Ascending aorta (tissue), 2 donors: ENCODE measurements around the gene RNF217. TPM values are rescaled to one million over a fixed set of nuclear protein-coding genes. Genes with fewer than 3 reads are reported as not detected.
"Not testable (repeated sequence)": the region's sequence is repeated elsewhere in the genome, so short reads cannot be mapped to it uniquely, and the experiment has no call there.

ENCODE experiments used
- DNase-seq, 2 donors: peaks; one replicate each; pipeline ENCODE4 v3.0.0-alpha.2; 2019; ENCODE audit warnings: low spot score in 2 of 2
- H3K27ac ChIP-seq, 2 donors: fragments of 200-600 bp; sonication (generic); one replicate each; pipeline ENCODE4 v1.5.1; 2016 to 2017; ENCODE audit warnings: mild to moderate bottlenecking in 1 of 2
- H3K27me3 ChIP-seq: fragments of 200-600 bp; sonication (generic); one replicate; pipeline ENCODE4 v1.5.1; 2017
- H3K36me3 ChIP-seq, 2 donors: fragments of 200-600 bp; sonication (generic); one replicate each; pipeline ENCODE4 v1.5.1; 2016
- H3K4me1 ChIP-seq, 2 donors: fragments of 200-600 bp; sonication (generic); one replicate each; pipeline ENCODE4 v1.5.1; 2016 to 2017; ENCODE audit warnings: mild to moderate bottlenecking in 1 of 2
- H3K4me3 ChIP-seq, 2 donors: fragments of 200-600 bp; sonication (generic); one replicate each; pipeline ENCODE4 v1.5.1; 2016 to 2017; ENCODE audit warnings: mild to moderate bottlenecking in 1 of 2
- H3K9me3 ChIP-seq, 2 donors: fragments of 200-600 bp; sonication (generic); one replicate each; pipeline ENCODE4 v1.5.1; 2016
- CTCF ChIP-seq, 3 experiments: fragments of 200-600 bp in 2 of 3; fragments of 450-650 bp in 1 of 3; sonication (generic) in 2 of 3; IDR thresholded peaks; one replicate each; pipeline ENCODE4 v1.5.1; 2016 to 2019; ENCODE audit warnings: antibody characterized with exemption in 3 of 3, mild to moderate bottlenecking in 1 of 3, moderate library complexity in 1 of 3
- intact Hi-C: fragments of 100-400 bp; cut with DNase I; formaldehyde crosslinking; loops from one replicate; pipeline ENCODE4 v1.15.1; 2023
- total RNA-seq: library from RNA; depleted of rRNA; stranded (reverse); fragments of >200 nt; gene quantifications from one replicate; pipeline ENCODE4 v1.1.0, GENCODE V29; 2016

RNF217 gene
- total RNA-seq, 1 donor from 2014 or later: 7.3 TPM

DNA sequence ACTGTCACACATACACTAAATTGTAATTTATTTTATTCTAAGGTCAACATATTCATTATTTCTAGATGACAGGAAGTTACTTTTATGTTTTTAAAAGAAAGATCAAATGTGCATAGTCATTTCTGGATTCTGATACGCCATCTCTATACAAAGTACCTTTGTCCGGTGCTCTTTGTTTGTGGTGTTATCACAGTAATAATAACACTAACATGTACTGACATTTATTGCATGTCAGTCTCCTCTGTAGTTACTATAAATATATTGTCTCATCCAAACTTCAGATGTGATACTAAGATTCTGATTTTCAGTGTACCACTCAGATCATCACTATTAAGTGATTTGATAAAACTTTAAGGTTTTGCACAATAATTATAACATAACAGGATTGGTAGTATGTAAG, 101.1 kb downstream of the RNF217 start:
- TF ChIP-seq CTCF (IDR thresholded peaks at IDR 0.05): no peak
- peaks cover 4 to 10% of the 10 kb centered on the region in 2 donors for H3K4me1 ChIP-seq
- H3K36me3 ChIP-seq: peaks cover 0 to 8% of the 10 kb centered on the region in 2 donors
- no peak for DNase-seq
- H3K27ac ChIP-seq: no peak overlapping the region
- intact Hi-C loops: no loop called here
- no peaks in the 10 kb centered on the region for H3K9me3 ChIP-seq
- no peaks in the 10 kb centered on the region for H3K27me3 ChIP-seq
- H3K4me3 ChIP-seq: no peak overlapping the region

- no peak for DNase-seq
- TF ChIP-seq CTCF (IDR thresholded peaks at IDR 0.05): no peak
These were observed 103.9 kb downstream of the RNF217 start for GRCh38 chr6:125066140-125066539.

DNA sequence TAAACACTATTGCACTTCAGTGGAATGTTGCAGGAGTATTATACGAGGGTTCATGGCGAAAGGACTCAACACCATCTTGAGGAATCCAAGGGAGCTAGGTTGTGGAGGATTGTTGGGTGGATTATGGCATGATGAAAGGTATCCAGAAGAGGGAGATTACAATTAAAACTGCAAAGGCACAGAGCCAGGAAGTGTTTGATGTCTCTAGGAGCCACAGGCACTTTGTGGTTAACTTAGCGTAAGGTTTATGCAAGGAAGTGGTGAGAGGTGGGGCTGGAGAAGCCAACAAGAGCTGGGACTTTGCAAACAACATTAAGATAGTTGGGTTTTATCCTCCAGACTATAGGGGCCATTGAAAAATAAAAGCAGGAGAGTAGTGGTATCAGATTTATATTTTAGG, 104.7 kb downstream of the RNF217 start:
- intact Hi-C loops: no loop called here
- H3K36me3 ChIP-seq: peaks cover 0 to 8% of the 10 kb centered on the region in 2 donors
- H3K4me3 ChIP-seq: no peak overlapping the region
- H3K9me3 ChIP-seq: no peaks in the 10 kb centered on the region
- no peaks in the 10 kb centered on the region for H3K27me3 ChIP-seq
- no peak overlapping the region for H3K27ac ChIP-seq
- no peak for DNase-seq
- TF ChIP-seq CTCF (IDR thresholded peaks at IDR 0.05): no peak
- peaks cover 0 to 2% of the 10 kb centered on the region in 2 donors for H3K4me1 ChIP-seq

More at GRCh38 chr6:125066140-125066539, 103.9 kb downstream of the RNF217 start:
- Histone ChIP-seq H3K27me3 (no peaks in the 10 kb centered on the region), H3K9me3 (no peaks in the 10 kb centered on the region), H3K4me3 (no peak overlapping the region), H3K27ac (no peak overlapping the region), H3K4me1 (peaks cover 0 to 2% of the 10 kb centered on the region in 2 donors), H3K36me3 (peaks cover 0 to 8% of the 10 kb centered on the region in 2 donors)
- intact Hi-C loops: no loop called here

GRCh38 chr6:125067552-125067951, 105.3 kb downstream of the RNF217 start:
- Histone ChIP-seq H3K4me1 (peaks cover 0 to 2% of the 10 kb centered on the region in 2 donors), H3K36me3 (peaks cover 0 to 8% of the 10 kb centered on the region in 2 donors), H3K9me3 (no peaks in the 10 kb centered on the region), H3K27ac (no peak overlapping the region), H3K27me3 (no peaks in the 10 kb centered on the region), H3K4me3 (no peak overlapping the region)
- intact Hi-C loops: no loop called here
- no peak for TF ChIP-seq CTCF (IDR thresholded peaks at IDR 0.05)
- DNase-seq: no peak

DNA sequence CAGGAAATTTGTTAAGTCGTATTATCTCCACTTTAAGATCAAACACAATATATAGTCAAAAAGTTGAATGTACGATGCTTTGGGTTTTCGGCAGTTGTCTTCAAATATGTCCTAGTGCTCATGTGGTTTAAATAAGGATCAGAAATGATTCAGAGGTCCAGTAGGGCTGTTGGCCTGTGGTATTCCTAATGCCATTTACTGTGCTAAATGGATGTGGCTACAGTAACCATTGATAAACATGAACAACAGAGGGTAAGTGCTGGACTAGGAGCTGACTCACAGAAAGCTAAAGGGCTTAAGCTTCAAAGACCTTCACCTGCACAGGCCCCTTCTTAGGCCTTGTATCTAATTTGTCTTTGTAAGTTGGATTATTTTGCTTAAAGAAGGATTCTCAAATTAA, 110.8 kb downstream of the RNF217 start:
- intact Hi-C loops: no loop called here
- peaks cover 3 to 12% of the 10 kb centered on the region in 2 donors for H3K36me3 ChIP-seq
- H3K4me3 ChIP-seq: no peak overlapping the region
- TF ChIP-seq CTCF (IDR thresholded peaks at IDR 0.05): no peak
- H3K4me1 ChIP-seq: no peaks in the 10 kb centered on the region
- H3K27ac ChIP-seq: no peak overlapping the region
- DNase-seq: no peak
- no peaks in the 10 kb centered on the region for H3K9me3 ChIP-seq
- no peaks in the 10 kb centered on the region for H3K27me3 ChIP-seq

GRCh38 chr6:125074120-125074519, 111.9 kb downstream of the RNF217 start:
- no peaks in the 10 kb centered on the region for H3K27me3 ChIP-seq

DNA sequence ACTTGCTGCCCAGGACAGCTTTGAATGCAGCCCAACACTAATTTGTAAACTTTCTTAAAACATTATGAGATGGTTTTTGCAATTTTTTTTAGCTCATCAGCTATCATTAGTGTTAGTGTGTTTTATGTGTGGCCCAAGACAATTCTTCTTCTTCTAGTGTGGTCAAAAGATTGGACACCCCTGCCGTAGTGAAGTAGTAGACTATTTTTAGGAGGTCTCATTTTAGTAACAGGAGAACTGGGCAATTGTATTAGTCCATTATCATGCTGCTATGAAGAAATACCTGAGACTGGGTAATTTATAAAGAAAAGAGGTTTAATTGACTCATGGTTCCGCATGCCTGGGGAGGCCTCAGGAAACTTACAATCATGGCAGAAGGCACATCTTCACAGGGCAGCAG, 112.8 kb downstream of the RNF217 start:
- intact Hi-C loops, H3K4me3 ChIP-seq: not testable (repeated sequence)

More at GRCh38 chr6:125074120-125074519, 111.9 kb downstream of the RNF217 start:
- H3K27ac ChIP-seq: no peak overlapping the region
- DNase-seq: no peak
- H3K36me3 ChIP-seq: peaks cover 3 to 12% of the 10 kb centered on the region in 2 donors
- H3K9me3 ChIP-seq: no peaks in the 10 kb centered on the region
- no peaks in the 10 kb centered on the region for H3K4me1 ChIP-seq
- intact Hi-C loops: no loop called here
- no peak overlapping the region for H3K4me3 ChIP-seq
- no peak for TF ChIP-seq CTCF (IDR thresholded peaks at IDR 0.05)

More for the DNA sequence above, 112.8 kb downstream of the RNF217 start:
- not testable (repeated sequence) for H3K27me3 ChIP-seq, H3K4me1 ChIP-seq, H3K9me3 ChIP-seq, H3K27ac ChIP-seq, DNase-seq
- peaks cover 3 to 12% of the 10 kb centered on the region in 2 donors for H3K36me3 ChIP-seq
